Body of pancreas (tissue), 4 donors: ENCODE results near the gene NR6A1. TPM values are rescaled to one million over a fixed set of nuclear protein-coding genes. Genes with fewer than 3 reads are reported as not detected.

Experiments used
- ATAC-seq: fragments of 150-250 bp; one replicate; pipeline ENCODE4 v1.9.1; 2016
- DNase-seq, 4 donors: peaks; one replicate each; pipeline ENCODE4 v3.0.0-alpha.2; 2019
- H3K27ac ChIP-seq, 4 donors: fragments of 200-600 bp; sonication (generic); 1 replicate in 3 of 4; 2 replicates in 1 of 4; pipeline versions ENCODE4 v1.5.1 to v1.6.1; 2016 to 2019; ENCODE audit warnings: mild to moderate bottlenecking in 1 of 4, mixed read lengths in 1 of 4, moderate library complexity in 1 of 4
- H3K27me3 ChIP-seq, 2 donors: fragments of 200-600 bp; sonication (generic); one replicate each; pipeline ENCODE4 v1.6.0; 2016; ENCODE audit warnings: mild to moderate bottlenecking in 1 of 2
- H3K36me3 ChIP-seq, 2 donors: fragments of 200-600 bp; sonication (generic); replicated peaks in 1 of 2; 2 replicates each; pipeline ENCODE4 v1.5.1; 2016; ENCODE audit warnings: low read depth in 2 of 2; ENCODE audit not compliant: insufficient read depth in 1 of 2
- H3K4me1 ChIP-seq: fragments of 200-600 bp; sonication (generic); one replicate; pipeline ENCODE4 v1.6.0; 2016
- H3K4me3 ChIP-seq, 2 donors: fragments of 200-600 bp; sonication (generic); 1 replicate in 1 of 2; 2 replicates in 1 of 2; pipeline ENCODE4 v1.5.1; 2016 to 2019
- H3K9me3 ChIP-seq, 3 donors: fragments of 200-600 bp; sonication (generic); 1 replicate in 2 of 3; 2 replicates in 1 of 3; pipeline ENCODE4 v1.5.1; 2016
- CTCF ChIP-seq, 7 experiments: fragments of 450-650 bp in 4 of 7; fragments of 200-600 bp in 3 of 7; sonication (generic) in 3 of 7; IDR thresholded peaks; one replicate each; pipeline ENCODE4 v1.5.1; 2016 to 2019; ENCODE audit warnings: antibody characterized with exemption in 7 of 7
- POLR2A ChIP-seq, 3 donors: fragments of 450-650 bp; IDR thresholded peaks; one replicate each; pipeline ENCODE4 v1.6.1; 2016; ENCODE audit warnings: antibody characterized with exemption in 3 of 3, mild to moderate bottlenecking in 2 of 3
- WGBS, 2 donors: methylation state at CpG; one replicate each; pipeline ENCODE4 v1.1.5; 2017; 5-methylcytosine and 5-hydroxymethylcytosine counted together
- intact Hi-C: fragments of 100-400 bp; cut with DNase I; formaldehyde crosslinking; loops from one replicate; pipeline ENCODE4 v1.15.1; 2023
- total RNA-seq, 2 donors: library from RNA; depleted of rRNA; stranded (reverse); fragments of >200 nt; gene quantifications; one replicate each; pipeline ENCODE4 v1.1.0, GENCODE V29; 2016

The NR6A1 gene
- total RNA-seq, 2 donors from 2014 or later, result 3.3 to 3.9 TPM

GRCh38 chr9:124632077-124632621 lies 139.0 kb downstream of the NR6A1 start:
- Histone ChIP-seq H3K4me1 (no peaks in the 10 kb centered on the region), H3K27ac (no peak overlapping the region), H3K4me3 (no peak overlapping the region), H3K9me3 (no peaks in the 10 kb centered on the region), H3K36me3 (no peaks in the 10 kb centered on the region), H3K27me3 (no peaks in the 10 kb centered on the region)
- ATAC-seq, result no peak
- intact Hi-C loops, result no loop called here
- WGBS, 2 donors, result 45 to 56% methylated on average over 5 of the region's 5 CpGs
- no peak for DNase-seq
- no peak for TF ChIP-seq CTCF (IDR thresholded peaks at IDR 0.05)
- TF ChIP-seq POLR2A (IDR thresholded peaks at IDR 0.05), result no peak

GRCh38 chr9:124631326-124631725 lies 139.8 kb downstream of the NR6A1 start:
- intact Hi-C loops, result no loop called here
- no peaks in the 10 kb centered on the region for H3K4me1 ChIP-seq
- ATAC-seq (no peak), DNase-seq (no peak)
- H3K9me3 ChIP-seq, result no peaks in the 10 kb centered on the region
- no peaks in the 10 kb centered on the region for H3K27me3 ChIP-seq
- no peak overlapping the region for H3K27ac ChIP-seq
- H3K4me3 ChIP-seq, result no peak overlapping the region
- TF ChIP-seq CTCF (IDR thresholded peaks at IDR 0.05), result no peak
- TF ChIP-seq POLR2A (IDR thresholded peaks at IDR 0.05), result no peak
- no peaks in the 10 kb centered on the region for H3K36me3 ChIP-seq

GRCh38 chr9:124629600-124629999 lies 141.5 kb downstream of the NR6A1 start:
- no peak for DNase-seq
- TF ChIP-seq POLR2A (IDR thresholded peaks at IDR 0.05), result no peak
- no peak for TF ChIP-seq CTCF (IDR thresholded peaks at IDR 0.05)
- H3K4me1 ChIP-seq, result no peaks in the 10 kb centered on the region
- H3K27ac ChIP-seq, result no peak overlapping the region
- no peaks in the 10 kb centered on the region for H3K27me3 ChIP-seq
- 74 to 85% methylated on average over 2 of the region's 2 CpGs for WGBS, 2 donors
- intact Hi-C loops, result no loop called here
- no peaks in the 10 kb centered on the region for H3K36me3 ChIP-seq
- no peaks in the 10 kb centered on the region for H3K9me3 ChIP-seq
- H3K4me3 ChIP-seq, result no peak overlapping the region
- ATAC-seq, result no peak

GRCh38 chr9:124628741-124629140 lies 142.4 kb downstream of the NR6A1 start:
- WGBS, 2 donors, result 95 to 96% methylated on average over 11 of the region's 11 CpGs
- H3K4me1 ChIP-seq, result no peaks in the 10 kb centered on the region
- ATAC-seq, result no peak
- H3K36me3 ChIP-seq, result no peaks in the 10 kb centered on the region
- TF ChIP-seq POLR2A (IDR thresholded peaks at IDR 0.05), result no peak
- no peak for TF ChIP-seq CTCF (IDR thresholded peaks at IDR 0.05)
- DNase-seq, result no peak
- intact Hi-C loops, result no loop called here
- no peak overlapping the region for H3K27ac ChIP-seq
- no peaks in the 10 kb centered on the region for H3K9me3 ChIP-seq
- H3K4me3 ChIP-seq, result no peak overlapping the region
- H3K27me3 ChIP-seq, result no peaks in the 10 kb centered on the region

- no peaks in the 10 kb centered on the region for H3K27me3 ChIP-seq
- peaks cover 10% of the 10 kb centered on the region for H3K4me1 ChIP-seq
- no peak overlapping the region for H3K27ac ChIP-seq
- no peaks in the 10 kb centered on the region for H3K36me3 ChIP-seq
- intact Hi-C loops, result no loop called here
- no peak for TF ChIP-seq POLR2A (IDR thresholded peaks at IDR 0.05)
- TF ChIP-seq CTCF (IDR thresholded peaks at IDR 0.05), result no peak
- 92 to 98% methylated on average over 4 of the region's 4 CpGs for WGBS, 2 donors
- DNase-seq, result no peak
- no peak for ATAC-seq
- H3K9me3 ChIP-seq, result no peaks in the 10 kb centered on the region
- H3K4me3 ChIP-seq, result no peak overlapping the region
Measured at GRCh38 chr9:124626276-124626675, 144.8 kb downstream of the NR6A1 start.
